Measurements from ENCODE around the gene HLF.

DNA sequence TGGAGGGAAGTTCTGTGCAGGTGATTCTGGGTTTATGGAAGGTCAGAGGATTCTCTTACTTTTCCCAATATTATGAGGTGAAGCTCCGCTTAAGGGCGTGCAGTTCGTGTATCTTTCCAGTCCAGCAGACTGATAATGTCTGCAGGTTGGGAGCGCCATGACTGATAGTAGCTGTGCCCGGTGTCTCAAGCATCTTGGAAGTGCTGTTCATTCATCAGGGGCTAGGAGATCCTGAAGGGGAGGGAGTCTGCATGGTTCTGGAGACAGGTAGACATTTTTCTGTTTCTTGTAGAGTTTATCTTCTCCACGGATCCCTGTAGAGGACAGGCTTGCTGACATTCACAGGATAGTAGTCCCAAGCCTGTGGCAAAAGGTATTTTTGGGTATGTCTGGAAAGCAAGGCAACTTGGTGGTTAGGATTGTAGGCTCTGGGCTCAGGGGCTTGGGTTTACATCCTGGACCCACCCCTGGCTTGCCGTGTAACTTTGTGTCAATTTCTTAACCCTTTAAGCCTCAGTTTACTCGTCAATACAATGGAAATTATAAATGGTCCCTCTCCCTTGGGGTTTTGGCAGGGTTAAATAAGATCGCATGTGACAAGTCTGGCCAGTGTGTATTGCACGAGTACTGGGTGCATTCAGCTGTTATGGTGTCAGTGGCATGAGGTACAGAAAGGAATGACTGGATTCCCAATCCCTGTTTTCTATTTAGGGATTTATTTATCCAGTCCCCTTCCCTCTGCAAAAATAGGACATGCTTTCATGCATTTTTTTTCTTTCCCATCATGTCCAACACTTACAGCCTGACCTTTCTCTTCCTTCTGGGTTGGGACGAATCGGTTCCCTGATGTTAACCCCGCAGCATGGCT, 8.2 kb downstream of the HLF start:
- TF ChIP-seq, protein P1, sequence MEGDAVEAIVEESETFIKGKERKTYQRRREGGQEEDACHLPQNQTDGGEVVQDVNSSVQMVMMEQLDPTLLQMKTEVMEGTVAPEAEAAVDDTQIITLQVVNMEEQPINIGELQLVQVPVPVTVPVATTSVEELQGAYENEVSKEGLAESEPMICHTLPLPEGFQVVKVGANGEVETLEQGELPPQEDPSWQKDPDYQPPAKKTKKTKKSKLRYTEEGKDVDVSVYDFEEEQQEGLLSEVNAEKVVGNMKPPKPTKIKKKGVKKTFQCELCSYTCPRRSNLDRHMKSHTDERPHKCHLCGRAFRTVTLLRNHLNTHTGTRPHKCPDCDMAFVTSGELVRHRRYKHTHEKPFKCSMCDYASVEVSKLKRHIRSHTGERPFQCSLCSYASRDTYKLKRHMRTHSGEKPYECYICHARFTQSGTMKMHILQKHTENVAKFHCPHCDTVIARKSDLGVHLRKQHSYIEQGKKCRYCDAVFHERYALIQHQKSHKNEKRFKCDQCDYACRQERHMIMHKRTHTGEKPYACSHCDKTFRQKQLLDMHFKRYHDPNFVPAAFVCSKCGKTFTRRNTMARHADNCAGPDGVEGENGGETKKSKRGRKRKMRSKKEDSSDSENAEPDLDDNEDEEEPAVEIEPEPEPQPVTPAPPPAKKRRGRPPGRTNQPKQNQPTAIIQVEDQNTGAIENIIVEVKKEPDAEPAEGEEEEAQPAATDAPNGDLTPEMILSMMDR (IDR thresholded peaks at IDR 0.05 in 4 of 5, conservative IDR thresholded peaks at IDR 0.05 in 1 of 5), result no peak
- no peak for TF ChIP-seq POLR2A (IDR thresholded peaks at IDR 0.05)

Measured in gastrocnemius medialis (tissue), 4 donors.